GM13976 (cell line): ENCODE results near the gene RBM26.
"Not testable (repeated sequence)": the region's sequence is repeated elsewhere in the genome, so short reads cannot be mapped to it uniquely, and the experiment has no call there.

Experiments
- DNase-seq: peaks from one replicate; pipeline ENCODE4 v3.0.0; 2012; ENCODE audit warnings: low spot score
- in situ Hi-C: fragments of 300-500 bp; cut with MboI; formaldehyde crosslinking; loops from one replicate; pipeline ENCODE4 v1.12.0; 2022; ENCODE audit warnings: low sequenced_read_pairs, mixed read lengths, inconsistent platforms; ENCODE audit not compliant: unreplicated experiment
- TF ChIP-seq, protein P1 (sequence below): IDR thresholded peaks from 2 replicates; pipeline ENCODE4 v1.5.1; 2012; ENCODE audit warnings: borderline replicate concordance, mild to moderate bottlenecking; ENCODE audit not compliant: insufficient read depth; ENCODE audit errors: extremely low read depth, missing control alignments, control extremely low read depth

Gene RBM26

DNA sequence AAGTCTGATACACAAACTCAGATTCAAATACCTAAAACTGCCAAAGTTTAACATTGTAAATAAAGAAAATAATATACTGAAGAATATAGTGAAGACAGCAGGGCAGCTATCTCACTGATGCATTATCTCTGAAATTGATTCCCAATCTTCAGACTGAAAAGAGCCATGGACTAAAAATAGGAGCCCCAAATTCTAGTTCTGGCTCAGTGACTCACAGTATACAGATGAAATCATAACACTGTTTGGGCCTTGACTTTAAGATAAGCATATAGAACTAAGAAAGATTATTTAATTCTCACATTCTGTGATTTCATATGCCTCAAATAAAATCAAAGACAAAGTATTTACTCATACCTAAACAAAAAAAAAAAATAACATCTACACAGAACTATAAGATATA is 53.9 kb downstream of the RBM26 start:
- DNase-seq, result no peak
- in situ Hi-C loops, result no loop called here
- TF ChIP-seq, protein P1, sequence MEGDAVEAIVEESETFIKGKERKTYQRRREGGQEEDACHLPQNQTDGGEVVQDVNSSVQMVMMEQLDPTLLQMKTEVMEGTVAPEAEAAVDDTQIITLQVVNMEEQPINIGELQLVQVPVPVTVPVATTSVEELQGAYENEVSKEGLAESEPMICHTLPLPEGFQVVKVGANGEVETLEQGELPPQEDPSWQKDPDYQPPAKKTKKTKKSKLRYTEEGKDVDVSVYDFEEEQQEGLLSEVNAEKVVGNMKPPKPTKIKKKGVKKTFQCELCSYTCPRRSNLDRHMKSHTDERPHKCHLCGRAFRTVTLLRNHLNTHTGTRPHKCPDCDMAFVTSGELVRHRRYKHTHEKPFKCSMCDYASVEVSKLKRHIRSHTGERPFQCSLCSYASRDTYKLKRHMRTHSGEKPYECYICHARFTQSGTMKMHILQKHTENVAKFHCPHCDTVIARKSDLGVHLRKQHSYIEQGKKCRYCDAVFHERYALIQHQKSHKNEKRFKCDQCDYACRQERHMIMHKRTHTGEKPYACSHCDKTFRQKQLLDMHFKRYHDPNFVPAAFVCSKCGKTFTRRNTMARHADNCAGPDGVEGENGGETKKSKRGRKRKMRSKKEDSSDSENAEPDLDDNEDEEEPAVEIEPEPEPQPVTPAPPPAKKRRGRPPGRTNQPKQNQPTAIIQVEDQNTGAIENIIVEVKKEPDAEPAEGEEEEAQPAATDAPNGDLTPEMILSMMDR, result no peak

DNA sequence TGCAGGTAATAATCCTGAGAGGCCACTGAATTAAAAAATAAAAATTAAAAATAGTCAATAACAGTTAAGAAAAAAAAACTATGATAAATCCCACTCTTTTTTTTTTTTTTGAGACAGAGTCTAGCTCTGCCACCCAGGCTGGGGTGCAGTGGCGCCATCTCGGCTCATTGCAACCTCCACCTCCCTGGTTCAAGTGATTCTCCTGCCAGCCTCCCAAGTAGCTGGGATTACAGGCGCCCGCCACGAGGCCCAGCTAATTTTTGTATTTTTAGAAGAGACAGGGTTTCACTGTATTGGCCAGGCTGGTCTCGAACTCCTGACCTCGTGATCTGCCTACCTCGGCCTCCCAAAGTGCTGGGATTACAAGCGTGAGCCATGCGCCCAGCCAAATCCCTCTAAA is 56.4 kb downstream of the RBM26 start:
- in situ Hi-C loops, DNase-seq: not testable (repeated sequence)

DNA sequence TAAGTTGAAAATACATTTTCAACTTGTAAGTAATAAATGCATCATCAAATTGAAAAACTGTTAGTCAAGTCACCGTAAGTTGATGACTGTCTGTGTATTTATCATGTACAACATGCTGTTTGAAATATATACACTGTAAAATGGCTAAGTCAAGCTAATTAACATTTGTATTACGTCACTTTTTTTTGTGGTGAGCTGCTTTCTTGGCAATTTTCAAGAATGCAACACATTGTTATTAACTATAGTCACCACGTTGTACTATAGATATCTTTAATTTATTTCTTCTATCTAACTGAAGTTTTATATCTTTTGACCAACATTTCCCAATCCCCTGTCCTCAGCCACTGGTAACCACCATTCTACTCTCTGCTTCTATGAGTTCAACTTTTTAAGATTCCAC is 57.0 kb downstream of the RBM26 start:
- TF ChIP-seq, protein P1, result no peak
- DNase-seq, result no peak
- in situ Hi-C loops, result no loop called here

DNA sequence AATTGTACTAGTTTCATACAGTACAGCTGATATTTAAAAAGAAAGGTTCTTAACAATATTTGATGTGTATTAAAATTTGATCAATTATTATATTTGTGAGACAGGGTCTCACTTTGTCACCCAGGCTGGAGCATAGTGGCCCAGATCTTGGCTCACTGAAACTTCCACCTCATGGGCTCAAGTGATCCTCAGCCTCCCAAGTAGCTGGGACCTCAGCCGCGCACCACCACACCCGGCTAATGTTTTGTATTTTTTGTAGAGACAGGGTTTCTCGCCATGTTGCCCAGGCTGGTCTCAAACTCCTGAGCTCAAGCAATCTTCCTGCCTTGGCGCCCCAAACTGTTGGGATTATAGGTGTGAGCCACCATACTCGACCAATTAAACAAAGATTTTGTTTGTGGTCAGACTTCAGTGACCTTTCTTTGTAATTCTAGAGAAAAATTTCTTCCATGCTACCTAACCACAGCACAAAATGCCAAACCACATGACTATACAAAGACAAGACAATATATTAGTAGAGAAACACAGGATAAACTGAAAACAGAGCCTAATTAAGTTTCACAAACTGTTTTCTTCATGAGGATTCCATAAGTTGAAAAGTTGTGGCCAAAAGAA is 59.6 kb downstream of the RBM26 start:
- in situ Hi-C loops, result no loop called here
- TF ChIP-seq, protein P1, result no peak
- DNase-seq, result no peak

DNA sequence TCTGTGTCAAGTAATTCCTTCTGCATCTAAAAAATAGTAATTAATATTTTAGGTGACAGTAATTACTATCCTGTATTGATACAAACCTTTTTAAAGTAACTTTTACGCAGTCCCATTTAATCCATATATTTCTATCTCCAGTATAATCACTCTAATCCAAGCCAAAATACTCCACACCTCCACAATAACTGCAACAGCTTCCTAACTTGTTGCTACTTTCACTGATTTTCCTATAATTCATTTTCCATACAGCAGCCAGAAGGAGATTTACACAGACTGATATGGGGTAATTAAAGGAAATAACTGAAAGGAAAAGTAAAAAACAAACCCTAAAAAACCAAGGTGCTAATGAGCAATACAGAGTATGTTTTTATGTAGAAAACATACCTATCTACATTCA is 64.9 kb downstream of the RBM26 start:
- TF ChIP-seq, protein P1, result no peak
- DNase-seq, result no peak
- in situ Hi-C loops, result no loop called here

DNA sequence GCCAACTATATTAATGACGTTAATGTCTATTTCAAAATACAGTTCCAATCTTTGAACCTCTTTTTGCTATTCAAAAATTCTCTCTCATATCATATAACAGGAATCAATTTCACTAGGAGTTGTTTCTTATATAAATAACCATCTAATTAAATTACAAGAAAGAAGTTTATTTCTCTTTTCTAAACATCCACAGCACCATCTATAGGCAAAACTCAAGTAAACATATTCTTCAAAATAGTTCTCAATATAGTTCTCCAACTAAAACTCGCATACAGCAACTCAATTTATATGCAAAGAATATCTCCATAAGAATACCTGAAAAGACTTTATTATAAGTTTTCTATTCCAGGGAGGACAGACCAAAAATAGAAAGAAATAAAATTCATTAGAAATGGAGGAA is 65.6 kb downstream of the RBM26 start:
- TF ChIP-seq, protein P1, result no peak
- DNase-seq, result no peak
- in situ Hi-C loops, result no loop called here

DNA sequence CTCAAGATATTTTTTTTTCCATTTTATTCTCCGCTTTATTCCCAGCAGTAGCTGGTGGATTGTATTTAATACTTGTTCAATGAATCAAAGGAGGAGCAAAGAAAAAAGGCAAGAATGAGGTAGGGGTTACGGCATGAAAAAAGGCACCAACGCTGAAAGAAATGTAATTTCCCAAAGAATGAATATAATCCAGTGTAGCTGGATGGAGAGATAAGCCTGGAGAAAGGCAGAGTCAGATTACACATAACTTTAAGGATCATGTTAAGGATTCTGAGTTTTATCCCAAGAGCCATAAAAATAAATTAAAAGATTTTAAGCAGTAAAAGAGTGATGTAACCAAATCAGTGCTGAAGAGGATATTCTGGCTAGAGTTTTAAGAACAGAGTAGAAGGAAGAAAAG is 67.7 kb downstream of the RBM26 start:
- in situ Hi-C loops, result no loop called here
- TF ChIP-seq, protein P1, result no peak
- DNase-seq, result no peak
